ENCODE measurements around the gene NOVA2. TPM values are rescaled to one million over a fixed set of nuclear protein-coding genes. Genes with fewer than 3 reads are reported as not detected.
A peak's percentile ranks its signal among the peaks of the same experiment; 100 is the strongest.

Gene NOVA2
- polyA plus RNA-seq, 4 donors: 2.8 to 4.8 (median 3.8) TPM

DNA sequence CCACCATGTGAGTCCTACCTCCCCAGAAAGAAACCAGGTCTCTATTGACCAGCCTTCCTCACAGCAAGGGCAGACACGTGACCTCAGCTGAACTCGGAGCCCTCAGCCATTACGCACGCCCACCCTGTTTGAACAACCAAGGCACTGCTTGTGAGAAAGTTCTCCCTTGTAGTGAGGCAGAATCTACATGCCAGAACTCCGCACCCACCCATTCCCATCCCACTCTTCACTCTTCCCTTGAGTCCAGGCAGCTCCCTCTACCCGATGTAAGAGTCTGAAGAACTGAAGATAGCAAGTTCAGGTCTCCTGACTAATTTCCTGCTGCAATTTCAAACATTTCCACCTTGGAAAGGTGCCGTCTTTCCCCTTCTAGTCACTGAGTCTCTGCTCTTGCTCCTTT lies 6.4 kb downstream of the NOVA2 start:
- DNase-seq (ENCODE audit: low read depth in 4 of 4, low spot score in 3 of 4): no peak

DNA sequence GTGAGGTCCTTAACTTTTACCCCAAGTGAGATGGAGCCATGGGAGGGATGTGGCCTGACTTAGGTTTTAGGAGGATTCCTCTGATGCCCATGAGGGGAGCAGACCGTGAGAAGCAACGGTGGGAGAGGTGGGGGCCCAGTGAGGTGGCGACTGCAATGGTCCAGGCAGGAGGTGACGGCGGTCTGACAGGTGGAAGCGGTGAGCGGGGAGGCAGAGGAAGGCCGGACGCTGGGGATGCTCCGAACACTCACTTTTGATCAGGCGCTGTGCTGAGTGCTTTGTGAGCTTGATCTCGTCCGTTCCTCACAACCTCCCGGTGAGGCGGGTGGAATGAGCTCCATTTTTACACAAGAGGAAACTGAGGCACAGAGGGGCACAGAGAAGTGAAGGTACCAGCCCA lies 11.6 kb downstream of the NOVA2 start:
- DNase-seq (ENCODE audit: low read depth in 4 of 4, low spot score in 3 of 4): no peak

DNA sequence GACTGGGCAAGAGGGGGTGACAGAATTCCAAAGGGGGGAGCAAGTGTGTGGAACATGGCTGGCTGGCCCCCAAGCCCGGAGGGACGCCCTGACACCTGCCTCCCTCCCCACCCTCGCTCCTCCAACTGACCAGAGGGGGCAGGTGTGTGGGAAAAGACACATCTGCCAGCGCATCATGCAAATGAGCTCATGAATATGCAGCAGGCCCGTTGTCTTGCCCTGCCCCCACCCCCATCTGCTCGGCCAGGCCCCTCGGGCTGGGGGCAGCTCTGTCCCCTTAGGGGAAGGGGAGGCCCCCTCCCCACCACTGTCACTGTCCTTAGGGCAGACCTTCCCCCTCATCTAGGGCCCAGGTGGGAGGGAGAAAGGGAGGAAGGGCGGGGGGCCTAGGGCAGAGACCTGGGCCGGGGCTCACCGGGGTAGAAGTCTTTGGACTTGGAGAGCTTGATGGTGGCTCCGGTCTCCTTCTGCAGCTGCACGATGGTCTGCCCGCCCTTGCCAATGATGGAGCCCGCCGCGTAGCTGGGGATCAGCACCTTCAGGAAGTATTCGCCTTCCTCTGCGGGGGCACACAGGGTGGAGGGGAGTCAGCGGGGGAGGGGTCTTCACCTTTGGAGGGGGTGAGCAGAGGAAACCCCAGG lies 12.9 kb downstream of the NOVA2 start:
- DNase-seq (ENCODE audit: low read depth in 4 of 4, low spot score in 3 of 4): no peak

DNA sequence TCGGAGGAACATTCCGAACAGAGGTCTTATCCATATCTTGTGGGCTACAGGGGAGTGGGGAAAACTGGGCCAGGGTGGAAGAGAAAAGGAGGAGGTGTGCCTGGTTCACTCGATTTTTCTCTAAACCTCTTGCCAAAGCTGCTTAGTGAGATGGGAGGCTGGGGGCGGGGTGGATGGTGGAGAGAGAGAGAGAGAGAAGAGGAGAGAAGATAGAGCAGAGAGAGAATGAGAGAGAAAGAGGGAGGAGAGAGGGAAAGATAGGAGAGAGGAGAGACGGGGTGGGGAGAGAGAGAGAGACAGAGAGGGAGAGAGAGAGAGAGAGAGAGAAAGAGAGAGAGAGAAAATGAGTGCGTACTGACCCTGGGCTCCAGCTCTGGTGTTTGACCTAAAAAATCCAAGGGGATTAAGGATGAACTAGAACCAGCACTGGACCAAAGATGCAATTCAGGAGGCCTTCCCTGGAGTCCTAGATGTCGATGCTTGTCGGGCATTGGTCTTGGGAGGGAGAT lies 14.1 kb downstream of the NOVA2 start:
- no peak for DNase-seq (ENCODE audit: low read depth in 4 of 4, low spot score in 3 of 4)

DNA sequence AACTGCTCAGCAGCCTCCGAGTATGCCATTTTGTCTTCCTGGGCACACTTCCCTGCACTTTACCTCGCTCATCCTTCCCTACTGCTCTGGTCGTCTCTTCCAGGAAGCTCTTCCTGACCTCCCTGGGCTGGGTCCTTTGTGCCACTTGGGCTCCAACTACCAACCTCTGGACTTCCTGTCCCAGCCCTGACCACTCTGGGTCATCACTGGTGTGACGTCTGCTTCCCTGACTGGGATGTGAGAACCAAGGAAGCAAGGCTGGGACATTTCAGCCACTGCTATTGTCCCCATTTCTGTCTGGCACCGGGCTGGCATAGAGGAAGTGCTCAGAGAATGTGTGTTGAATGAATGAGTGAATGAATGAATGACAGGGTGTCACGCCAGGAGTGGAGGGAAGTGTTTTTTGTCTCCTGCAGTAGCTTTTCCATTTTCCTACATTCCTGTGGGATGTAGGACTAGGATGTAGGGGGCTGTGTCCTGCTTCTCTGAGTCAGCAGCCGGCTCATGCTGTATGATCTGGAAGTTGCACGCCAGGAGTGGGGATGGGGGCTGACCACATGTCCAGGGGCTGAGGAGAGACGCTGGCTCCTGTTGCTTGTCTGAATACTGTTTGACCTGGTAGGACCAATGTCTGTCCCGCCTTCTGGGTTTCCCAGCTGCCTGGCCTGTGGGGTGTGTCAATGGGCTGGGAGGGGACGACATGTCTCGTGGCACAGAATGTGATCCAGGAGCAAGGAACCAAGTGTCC lies 14.7 kb downstream of the NOVA2 start:
- DNase-seq (ENCODE audit: low read depth in 4 of 4, low spot score in 3 of 4): no peak

DNA sequence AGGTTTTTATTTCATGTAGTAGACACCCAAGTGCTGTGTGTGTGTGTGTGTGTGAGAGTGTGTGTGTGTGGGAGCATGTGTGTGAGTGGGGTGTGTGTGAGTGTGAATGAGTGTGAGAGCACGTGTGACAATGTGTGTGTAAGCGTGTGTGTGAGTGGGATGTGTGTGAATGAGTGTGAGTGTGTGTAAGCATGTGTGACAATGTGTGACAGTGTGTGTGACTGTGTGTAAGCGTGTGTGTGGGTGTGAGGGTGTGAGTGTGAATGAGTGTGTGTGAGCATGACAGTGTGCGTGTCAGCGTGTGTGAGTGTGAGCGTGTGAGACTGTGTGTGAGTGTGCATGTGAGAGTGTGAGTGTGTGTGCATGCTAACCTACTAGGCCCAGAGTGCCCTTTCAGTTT lies 15.3 kb downstream of the NOVA2 start:
- DNase-seq (ENCODE audit: low read depth in 4 of 4, low spot score in 3 of 4): no peak

DNA sequence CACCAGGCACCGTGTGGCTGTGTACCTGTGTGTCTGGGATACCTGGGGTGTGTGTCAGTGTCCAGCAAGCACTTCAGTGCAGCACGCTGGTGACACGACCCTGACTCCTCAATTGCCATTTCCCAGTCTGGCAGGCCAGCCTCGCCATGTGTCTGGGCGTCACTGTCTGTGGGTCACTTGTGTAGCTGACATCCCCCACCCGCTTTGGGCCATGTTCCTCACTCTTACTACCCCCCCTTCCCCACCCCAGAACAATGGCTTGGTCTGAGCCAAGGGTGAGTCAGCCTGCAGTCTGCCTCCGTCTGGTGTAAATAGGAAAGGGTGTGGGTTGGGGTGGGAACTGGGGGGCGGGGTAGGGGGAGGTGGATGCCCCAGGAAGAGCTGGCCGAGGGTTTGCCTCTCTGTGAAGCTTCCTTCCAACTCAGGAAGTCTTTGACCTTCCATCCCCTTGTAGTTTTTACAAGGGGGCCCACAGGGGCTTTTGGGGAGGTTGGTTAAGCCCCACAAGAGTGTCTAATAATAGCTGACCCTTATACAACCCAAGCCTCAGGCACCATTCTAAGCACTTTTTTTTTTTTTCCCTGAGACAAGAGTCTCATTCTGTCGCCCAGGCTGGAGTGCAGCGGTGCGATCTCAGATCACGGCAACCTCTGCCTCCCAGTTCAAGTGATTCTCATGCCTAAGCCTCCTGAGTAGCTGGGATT lies 17.6 kb downstream of the NOVA2 start:
- no peak for DNase-seq (ENCODE audit: low read depth in 4 of 4, low spot score in 3 of 4)

DNA sequence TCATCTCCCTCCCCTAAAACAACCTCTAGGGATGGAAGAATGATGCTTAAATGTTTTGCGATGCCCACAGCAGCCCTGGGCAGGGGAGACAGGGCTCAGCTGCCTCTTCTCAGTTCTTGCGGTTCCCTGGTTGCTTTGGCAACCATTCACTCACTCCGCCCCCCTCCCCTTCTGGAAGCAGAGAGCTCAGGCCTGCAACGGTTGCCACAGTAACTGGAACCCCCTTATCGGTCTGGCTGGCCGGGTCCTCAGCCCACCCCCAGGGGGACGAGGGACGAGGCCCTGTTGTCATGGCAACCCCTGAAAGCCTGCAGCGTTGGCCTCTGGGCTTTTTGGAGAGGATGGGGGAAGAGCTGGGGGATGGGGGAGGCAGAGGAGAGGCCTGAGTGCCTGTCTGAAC lies 19.5 kb downstream of the NOVA2 start:
- DNase-seq (ENCODE audit: low read depth in 4 of 4, low spot score in 3 of 4): no peak

DNA sequence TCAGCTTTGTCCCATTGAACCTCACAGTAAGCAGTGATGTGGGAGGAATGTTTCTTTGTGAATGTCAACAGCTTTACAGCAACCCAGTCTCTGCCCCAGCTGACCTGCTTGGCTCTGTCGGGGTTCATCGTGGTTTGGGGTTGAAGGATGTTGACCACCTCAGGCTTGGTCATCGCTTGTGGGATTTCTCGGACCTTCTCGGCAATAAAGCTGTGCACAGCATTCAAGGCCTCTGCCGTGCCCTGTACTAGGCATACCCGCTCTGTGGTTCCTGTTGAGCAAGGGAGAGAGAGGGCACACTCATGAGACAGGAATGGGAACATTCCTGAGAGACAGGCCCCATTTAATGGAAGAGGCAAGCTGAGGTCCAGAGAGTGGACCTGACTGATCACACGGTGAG lies 20.0 kb downstream of the NOVA2 start:
- DNase-seq (ENCODE audit: low read depth in 4 of 4, low spot score in 3 of 4): no peak

DNA sequence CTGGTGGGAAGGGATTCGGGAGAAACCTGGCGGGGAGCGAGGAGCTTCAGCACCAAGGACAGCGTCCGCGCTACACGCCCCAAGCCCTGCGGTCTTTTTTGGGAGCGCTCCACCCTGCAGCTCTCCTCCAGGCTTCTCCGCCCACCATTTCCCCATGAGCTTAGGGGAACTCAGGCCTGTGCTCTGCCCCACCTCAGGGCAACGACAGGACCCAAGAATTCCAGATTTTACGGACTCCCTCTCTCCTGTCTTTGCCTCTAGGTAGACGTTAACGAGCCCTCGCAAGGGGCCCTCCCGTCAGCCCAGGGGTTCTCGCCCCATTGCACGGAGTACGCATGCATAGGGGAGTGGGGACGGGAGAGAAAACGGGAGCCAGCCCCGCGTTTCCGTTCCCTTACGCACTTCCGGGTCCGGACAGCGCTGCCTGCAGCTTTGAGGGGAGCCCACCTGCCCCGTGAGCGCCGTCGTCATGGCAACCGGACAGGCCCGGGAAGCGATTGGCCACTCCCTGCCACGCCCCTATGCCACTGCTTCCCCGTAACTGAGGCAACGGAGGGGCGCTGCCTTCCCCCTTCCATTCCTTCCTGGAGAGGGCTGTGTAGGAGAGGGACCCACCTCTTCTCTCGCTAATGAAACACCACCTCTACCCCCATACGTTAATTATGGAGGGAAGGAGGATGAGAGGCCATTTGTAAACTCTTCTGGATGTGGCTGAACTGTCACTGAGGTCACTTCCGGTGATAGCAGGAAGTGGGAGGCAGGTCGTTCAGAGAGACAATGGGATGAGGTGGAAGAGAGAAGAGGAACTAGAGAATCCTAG lies 20.8 kb downstream of the NOVA2 start:
- DNase-seq (ENCODE audit: low read depth in 4 of 4, low spot score in 3 of 4): peak in 1 of 4 donors; percentile 58

DNA sequence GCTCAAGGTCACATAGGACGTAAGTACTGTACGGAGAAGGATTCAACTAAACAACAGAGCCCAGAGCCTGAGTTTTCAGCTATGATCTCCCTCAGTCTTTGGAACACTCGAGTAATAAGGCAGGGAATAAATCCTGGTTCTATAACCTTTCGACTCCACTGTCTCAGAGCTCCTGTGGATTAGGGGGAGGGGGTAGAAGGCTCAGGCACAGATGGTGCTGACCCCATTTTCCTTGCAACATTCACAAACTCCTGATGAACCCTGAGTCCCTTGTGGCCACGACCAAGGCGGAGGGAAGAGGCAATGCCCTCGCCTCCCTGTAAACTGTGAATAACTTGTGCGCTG lies 21.4 kb downstream of the NOVA2 start:
- no peak for DNase-seq (ENCODE audit: low read depth in 4 of 4, low spot score in 3 of 4)

DNA sequence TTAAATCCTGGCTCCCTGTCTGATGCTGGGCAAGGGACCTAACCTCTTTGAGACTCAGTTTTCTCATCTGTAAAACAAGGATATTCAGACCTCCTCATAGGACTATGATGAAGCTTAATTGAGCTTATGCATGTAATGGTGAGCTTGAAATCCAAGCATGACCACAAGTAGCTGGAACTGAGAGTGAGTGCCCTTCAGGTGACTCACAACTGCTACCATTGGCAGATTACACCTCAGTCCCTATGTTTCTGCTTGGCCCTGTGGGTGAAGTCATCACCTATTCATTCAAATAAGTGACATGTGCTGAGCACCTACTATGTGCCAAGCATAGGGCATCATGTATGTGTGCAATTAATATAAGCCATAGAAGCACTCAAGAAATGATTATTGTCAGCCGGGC lies 25.7 kb downstream of the NOVA2 start:
- no peak for DNase-seq (ENCODE audit: low read depth in 4 of 4, low spot score in 3 of 4)

DNA sequence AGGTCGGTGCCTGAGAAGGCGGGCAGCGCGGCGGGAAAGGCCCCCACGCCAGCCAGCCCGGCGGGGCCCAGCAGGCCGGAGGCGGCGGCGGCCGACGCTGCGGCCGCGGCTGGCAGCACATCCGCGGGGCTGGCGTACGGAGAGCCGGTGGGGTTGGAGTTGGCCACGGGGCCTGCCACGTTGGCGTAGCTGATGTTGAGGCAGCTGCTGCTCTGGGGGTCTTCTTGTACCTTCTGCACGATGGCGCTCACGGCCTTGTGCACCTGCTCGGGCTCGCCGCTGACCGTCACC lies 33.2 kb downstream of the NOVA2 start:
- no peak for DNase-seq (ENCODE audit: low read depth in 4 of 4, low spot score in 3 of 4)

DNA sequence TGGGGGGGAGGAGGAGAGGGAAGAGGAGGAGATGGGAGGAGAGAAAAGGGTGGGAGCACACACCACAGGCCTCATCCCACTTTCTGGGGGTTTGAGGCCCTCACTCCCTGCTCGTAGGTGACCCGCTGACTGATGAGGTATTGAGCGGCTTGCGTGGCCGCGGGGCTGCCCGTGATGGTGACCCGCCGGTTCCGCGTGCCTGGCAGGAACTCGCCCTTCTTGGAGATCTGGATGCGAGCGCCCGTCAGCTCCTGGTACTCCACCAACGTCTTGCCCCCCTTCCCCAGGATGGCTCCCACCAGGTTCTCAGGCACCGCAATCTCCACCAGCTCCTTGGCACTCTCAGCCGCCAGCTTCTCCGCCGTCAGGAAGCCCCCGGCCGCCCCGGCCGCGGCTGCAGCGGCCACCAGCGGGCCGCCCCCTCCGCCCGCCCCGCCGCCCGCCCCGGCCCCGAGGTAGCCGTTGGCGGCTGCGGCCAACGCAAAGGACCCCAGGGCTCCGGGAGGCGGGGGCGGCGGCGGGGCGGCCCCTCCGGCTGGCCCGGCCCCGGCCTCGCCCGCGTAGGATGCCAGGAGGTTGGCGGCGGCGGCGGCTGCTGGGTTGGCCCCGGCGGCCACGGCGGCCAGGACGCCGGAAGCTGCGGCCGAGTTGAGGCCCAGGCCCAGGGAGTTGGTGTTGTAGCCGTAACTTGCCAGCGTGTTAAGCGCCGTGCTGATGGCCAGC lies 33.7 kb downstream of the NOVA2 start:
- no peak for DNase-seq (ENCODE audit: low read depth in 4 of 4, low spot score in 3 of 4)

DNA sequence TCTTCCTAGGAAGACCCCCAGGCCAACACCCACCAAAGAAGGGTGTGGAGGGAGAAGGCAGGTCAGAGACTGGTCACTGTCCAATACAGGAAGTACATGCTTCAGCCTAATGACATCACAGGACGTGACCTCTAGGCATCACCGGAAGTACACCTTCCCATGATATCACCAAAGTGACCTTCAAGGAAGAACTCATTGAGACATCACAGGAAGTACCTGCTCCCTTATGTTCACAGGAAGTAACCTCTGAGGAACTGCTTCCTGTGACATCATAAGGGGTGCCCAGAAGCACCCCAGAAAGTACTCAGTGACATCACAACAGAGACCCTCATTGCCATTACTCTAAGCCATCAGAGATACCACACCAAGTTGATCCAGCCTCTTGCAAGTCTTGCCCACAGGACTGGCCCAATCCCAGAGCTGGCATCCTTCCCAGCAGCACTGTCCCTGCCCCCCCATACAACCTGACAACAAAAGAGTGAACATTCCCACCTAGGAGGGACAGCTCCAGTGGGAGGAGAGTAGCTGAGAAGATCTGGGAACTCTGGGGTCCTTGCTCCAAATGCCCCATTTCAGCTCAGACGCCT lies 34.8 kb downstream of the NOVA2 start:
- DNase-seq (ENCODE audit: low read depth in 4 of 4, low spot score in 3 of 4): no peak

DNA sequence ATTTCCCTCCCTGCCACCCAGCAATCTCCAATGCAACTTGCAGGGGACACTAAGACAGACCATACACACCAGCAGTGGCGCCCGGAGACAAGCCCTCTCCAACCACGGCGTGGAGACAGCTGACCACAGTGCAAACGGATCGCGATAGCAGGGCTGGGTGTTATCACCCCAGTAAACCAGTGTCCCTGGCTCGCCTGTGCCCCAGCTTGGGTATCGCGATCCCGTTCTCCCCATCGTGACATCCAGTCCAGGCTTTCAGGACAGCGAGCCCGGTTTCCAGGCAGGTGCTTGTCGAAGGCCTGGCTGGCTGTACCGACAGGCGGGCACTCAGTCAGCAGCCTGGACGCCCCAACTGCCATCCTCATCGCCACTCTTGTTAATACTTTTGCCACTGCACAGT lies 38.4 kb downstream of the NOVA2 start:
- no peak for DNase-seq (ENCODE audit: low read depth in 4 of 4, low spot score in 3 of 4)

DNA sequence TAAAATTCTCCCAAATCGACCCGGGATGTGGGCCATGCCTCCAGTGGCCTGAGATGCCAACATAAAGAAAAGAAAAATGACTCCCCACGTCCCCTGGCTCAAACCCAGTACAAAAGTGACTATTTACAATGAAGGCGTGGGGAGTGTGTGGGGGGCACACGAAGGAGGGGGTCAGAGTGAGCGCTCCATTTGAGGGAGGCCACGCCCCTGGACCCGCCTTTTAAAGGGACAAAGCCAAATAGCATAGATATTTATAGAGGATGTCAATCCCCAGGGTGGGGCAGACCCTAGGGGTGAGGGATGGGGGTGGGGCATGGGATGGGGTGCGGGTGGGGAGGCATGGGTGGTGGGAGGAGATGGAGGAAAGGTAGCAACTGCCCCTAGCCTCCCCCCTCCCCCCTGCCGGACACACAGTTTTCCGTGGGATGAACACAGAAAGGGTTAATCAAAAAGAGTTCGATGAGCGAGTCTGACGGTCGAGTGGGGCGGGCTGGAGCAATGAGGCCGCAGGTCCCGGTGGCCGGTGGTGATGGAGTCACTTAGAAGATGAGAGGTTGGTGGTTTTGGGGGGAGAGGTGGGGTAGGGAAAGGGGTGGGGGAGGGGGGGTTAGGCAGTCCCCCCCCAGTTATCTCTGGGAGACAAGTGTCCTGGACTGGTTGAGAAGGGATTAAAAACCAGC lies 39.0 kb downstream of the NOVA2 start:
- DNase-seq (ENCODE audit: low read depth in 4 of 4, low spot score in 3 of 4): no peak

DNA sequence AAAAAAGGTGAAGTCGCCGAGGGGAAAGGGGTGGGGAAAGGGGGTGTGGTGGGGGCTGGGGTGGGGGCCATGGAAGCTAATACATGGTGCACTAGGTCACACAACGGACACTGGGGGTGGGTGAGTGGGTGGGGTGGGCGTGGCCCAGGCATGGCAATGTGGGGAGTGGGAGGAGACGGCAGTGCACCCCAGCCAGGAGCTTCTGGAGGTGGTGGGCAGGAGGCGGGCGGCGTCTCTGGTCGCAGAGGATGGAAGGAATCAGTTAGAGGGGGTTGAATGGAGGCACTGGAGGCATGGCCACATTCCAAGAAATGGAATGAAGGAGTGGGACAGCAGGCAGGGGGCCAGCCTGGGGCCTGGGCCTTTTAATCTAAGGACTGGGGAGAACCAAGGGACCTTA lies 39.9 kb downstream of the NOVA2 start:
- no peak for DNase-seq (ENCODE audit: low read depth in 4 of 4, low spot score in 3 of 4)

DNA sequence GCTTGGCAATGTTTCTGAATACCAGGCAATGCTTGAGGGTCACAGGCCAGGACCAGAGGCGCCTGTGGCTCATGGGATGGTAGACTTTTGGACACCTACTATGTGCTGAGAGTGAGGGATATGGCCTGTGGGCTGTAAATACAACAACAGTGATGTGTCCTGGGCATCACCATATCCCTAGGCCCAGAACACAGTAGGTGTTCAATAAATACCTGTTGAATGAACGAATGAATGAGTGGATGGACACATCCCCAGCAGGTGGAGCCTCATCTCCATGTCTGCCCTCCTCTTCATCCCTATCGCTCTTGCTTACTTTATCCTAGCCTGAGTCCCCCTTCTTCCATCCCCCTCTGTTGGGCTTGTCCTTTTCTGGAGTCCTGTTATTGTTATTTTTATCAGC lies 42.6 kb downstream of the NOVA2 start:
- no peak for DNase-seq (ENCODE audit: low read depth in 4 of 4, low spot score in 3 of 4)

DNA sequence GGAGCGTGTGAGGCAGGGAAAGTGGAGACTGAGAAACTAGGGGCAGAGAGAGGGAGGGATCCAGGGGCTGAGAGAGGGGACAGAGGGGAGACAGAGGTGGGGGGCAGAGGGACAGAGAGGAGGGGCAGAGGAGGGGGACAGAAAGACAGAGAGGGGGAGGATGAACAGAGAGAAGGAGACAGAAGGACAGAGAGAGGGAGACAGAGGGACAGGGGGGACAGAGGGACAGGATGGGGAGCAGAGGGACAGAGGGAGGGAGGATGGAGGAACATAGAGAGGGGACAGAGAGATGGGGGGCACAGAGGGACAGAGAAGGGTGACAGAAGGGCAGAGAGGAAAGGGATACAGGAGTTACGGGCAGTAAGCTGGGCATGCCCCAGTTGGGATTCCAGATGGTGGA lies 44.4 kb downstream of the NOVA2 start:
- DNase-seq (ENCODE audit: low read depth in 4 of 4, low spot score in 3 of 4): no peak
